ENCODE data around the gene SORCS2. TPM values are rescaled to one million over a fixed set of nuclear protein-coding genes. Genes with fewer than 3 reads are reported as not detected.

Gene SORCS2
- total and polyA plus RNA-seq, 2 experiments from 2014 or later, result 0.38 to 1.4 TPM

- no peaks in the 10 kb centered on the region for H3K36me3 ChIP-seq (ENCODE audit: low read depth)
- H3K9me2 ChIP-seq (ENCODE audit: insufficient read depth), result no peaks in the 10 kb centered on the region
- in situ Hi-C loops (cut with MboI), result no loop called here
- no peak for DNase-seq
- no peak overlapping the region for H3K27ac ChIP-seq
- no peaks in the 10 kb centered on the region for H3K79me2 ChIP-seq (ENCODE audit: insufficient read depth)
- H3K4me3 ChIP-seq, result no peak overlapping the region
- no peaks in the 10 kb centered on the region for H3F3A ChIP-seq (ENCODE audit: insufficient read depth)
- no peak overlapping the region for H3K9ac ChIP-seq
- H3K27me3 ChIP-seq (replicated peaks; ENCODE audit: insufficient read depth), result peaks cover 10% of the 10 kb centered on the region
- no peaks in the 10 kb centered on the region for H4K20me1 ChIP-seq (ENCODE audit: insufficient read depth)
- H3K9me3 ChIP-seq (ENCODE audit: low read depth), result no peaks in the 10 kb centered on the region
- H2AFZ ChIP-seq, result no peak overlapping the region
- TF ChIP-seq EZH2 (IDR thresholded peaks at IDR 0.05; ENCODE audit: insufficient read depth, poor library complexity, severe bottlenecking) (no peak), EZH2phosphoT487 (IDR thresholded peaks at IDR 0.05; ENCODE audit: insufficient read depth, low read depth) (no peak)
- 76% methylated on average over 11 of the region's 11 CpGs for WGBS, 2 experiments (ENCODE audit: low coverage in 1 of 2, low lambda C conversion rate in 2 of 2, missing lambda C conversion rate in 2 of 2)
- no peaks in the 10 kb centered on the region for H3K4me1 ChIP-seq (ENCODE audit: insufficient read depth)
- no peak overlapping the region for H3K4me2 ChIP-seq (ENCODE audit: unreplicated experiment)
These were observed 243.2 kb downstream of the SORCS2 start for GRCh38 chr4:7435471-7436061.

GRCh38 chr4:7436256-7436655, 243.9 kb downstream of the SORCS2 start:
- H3F3A ChIP-seq (ENCODE audit: insufficient read depth), result no peaks in the 10 kb centered on the region
- H4K20me1 ChIP-seq (ENCODE audit: insufficient read depth), result no peaks in the 10 kb centered on the region
- in situ Hi-C loops (cut with MboI), result no loop called here
- peaks cover 10% of the 10 kb centered on the region for H3K27me3 ChIP-seq (replicated peaks; ENCODE audit: insufficient read depth)
- H3K4me3 ChIP-seq, result no peak overlapping the region
- no peak for DNase-seq
- no peak overlapping the region for H3K27ac ChIP-seq
- 65 to 75% methylated on average over 13 of the region's 13 CpGs for WGBS, 2 experiments (ENCODE audit: low coverage in 1 of 2, low lambda C conversion rate in 2 of 2, missing lambda C conversion rate in 2 of 2)
- no peak overlapping the region for H3K4me2 ChIP-seq (ENCODE audit: unreplicated experiment)
- no peaks in the 10 kb centered on the region for H3K4me1 ChIP-seq (ENCODE audit: insufficient read depth)
- TF ChIP-seq EZH2 (IDR thresholded peaks at IDR 0.05; ENCODE audit: insufficient read depth, poor library complexity, severe bottlenecking) (no peak), EZH2phosphoT487 (IDR thresholded peaks at IDR 0.05; ENCODE audit: insufficient read depth, low read depth) (no peak)
- no peak overlapping the region for H3K9ac ChIP-seq
- H2AFZ ChIP-seq, result no peak overlapping the region
- no peaks in the 10 kb centered on the region for H3K9me3 ChIP-seq (ENCODE audit: low read depth)
- no peaks in the 10 kb centered on the region for H3K79me2 ChIP-seq (ENCODE audit: insufficient read depth)
- no peaks in the 10 kb centered on the region for H3K9me2 ChIP-seq (ENCODE audit: insufficient read depth)
- H3K36me3 ChIP-seq (ENCODE audit: low read depth), result no peaks in the 10 kb centered on the region

- 46 to 50% methylated on average over 2 of the region's 2 CpGs for WGBS, 2 experiments (ENCODE audit: low coverage in 1 of 2, low lambda C conversion rate in 2 of 2, missing lambda C conversion rate in 2 of 2)
These were observed 247.4 kb downstream of the SORCS2 start for GRCh38 chr4:7439699-7440098.

GRCh38 chr4:7441201-7441600, 248.9 kb downstream of the SORCS2 start:
- Histone ChIP-seq H2AFZ (no peak overlapping the region), H3K9ac (no peak overlapping the region), H3K9me2 (ENCODE audit: insufficient read depth) (no peaks in the 10 kb centered on the region), H3K27ac (no peak overlapping the region), H3K36me3 (ENCODE audit: low read depth) (no peaks in the 10 kb centered on the region), H3K79me2 (ENCODE audit: insufficient read depth) (no peaks in the 10 kb centered on the region), H4K20me1 (ENCODE audit: insufficient read depth) (no peaks in the 10 kb centered on the region), H3K27me3 (replicated peaks; ENCODE audit: insufficient read depth) (peaks cover 13% of the 10 kb centered on the region), H3K9me3 (ENCODE audit: low read depth) (no peaks in the 10 kb centered on the region), H3K4me3 (no peak overlapping the region), H3F3A (ENCODE audit: insufficient read depth) (no peaks in the 10 kb centered on the region), H3K4me1 (ENCODE audit: insufficient read depth) (no peaks in the 10 kb centered on the region), H3K4me2 (ENCODE audit: unreplicated experiment) (no peak overlapping the region)
- DNase-seq, result no peak
- in situ Hi-C loops (cut with MboI), result no loop called here
- WGBS, 2 experiments (ENCODE audit: low coverage in 1 of 2, low lambda C conversion rate in 2 of 2, missing lambda C conversion rate in 2 of 2), result 68 to 80% methylated on average over 4 to 7 of the region's 7 CpGs
- no peak for TF ChIP-seq EZH2phosphoT487 (IDR thresholded peaks at IDR 0.05; ENCODE audit: insufficient read depth, low read depth)
- TF ChIP-seq EZH2 (IDR thresholded peaks at IDR 0.05; ENCODE audit: insufficient read depth, poor library complexity, severe bottlenecking), result no peak

More at GRCh38 chr4:7439699-7440098, 247.4 kb downstream of the SORCS2 start:
- no peaks in the 10 kb centered on the region for H4K20me1 ChIP-seq (ENCODE audit: insufficient read depth)
- H3K27ac ChIP-seq, result no peak overlapping the region
- no peak for DNase-seq
- no peak for TF ChIP-seq EZH2phosphoT487 (IDR thresholded peaks at IDR 0.05; ENCODE audit: insufficient read depth, low read depth)
- TF ChIP-seq EZH2 (IDR thresholded peaks at IDR 0.05; ENCODE audit: insufficient read depth, poor library complexity, severe bottlenecking), result no peak
- no peak overlapping the region for H3K4me2 ChIP-seq (ENCODE audit: unreplicated experiment)
- peaks cover 10% of the 10 kb centered on the region for H3K27me3 ChIP-seq (replicated peaks; ENCODE audit: insufficient read depth)
- H3K79me2 ChIP-seq (ENCODE audit: insufficient read depth), result no peaks in the 10 kb centered on the region
- H3K36me3 ChIP-seq (ENCODE audit: low read depth), result no peaks in the 10 kb centered on the region
- no peak overlapping the region for H3K4me3 ChIP-seq
- H3K9me2 ChIP-seq (ENCODE audit: insufficient read depth), result no peaks in the 10 kb centered on the region
- in situ Hi-C loops (cut with MboI), result no loop called here
- no peak overlapping the region for H2AFZ ChIP-seq
- no peaks in the 10 kb centered on the region for H3K9me3 ChIP-seq (ENCODE audit: low read depth)
- H3F3A ChIP-seq (ENCODE audit: insufficient read depth), result no peaks in the 10 kb centered on the region
- H3K9ac ChIP-seq, result no peak overlapping the region
- H3K4me1 ChIP-seq (ENCODE audit: insufficient read depth), result no peaks in the 10 kb centered on the region

Data from GM23248 (cell line).